Measurements from ENCODE around the gene ZNF480. TPM values are rescaled to one million over a fixed set of nuclear protein-coding genes. Genes with fewer than 3 reads are reported as not detected.

The ZNF480 gene
- total RNA-seq, 1 experiment from 2014 or later: 11.5 TPM

GRCh38 chr19:52345162-52345561, 48.2 kb downstream of the ZNF480 start (continued):
- TF ChIP-seq FOSL1 (IDR thresholded peaks at IDR 0.05; ENCODE audit: low read depth): no peak

GRCh38 chr19:52351512-52351911, 54.5 kb downstream of the ZNF480 start:
- Histone ChIP-seq H3K9me3 (ENCODE audit: control insufficient read depth in 1 of 2, insufficient read depth in 1 of 2, low read depth in 1 of 2, low read length in 2 of 2) (peaks cover 0 to 5% of the 10 kb centered on the region in 2 experiments; a peak in 2 of 4 replicates), H3K27ac (ENCODE audit: low read depth, low read length) (no peak overlapping the region), H3K36me3 (ENCODE audit: control insufficient read depth in 1 of 2, insufficient read depth in 2 of 2, low read length in 2 of 2) (no peaks in the 10 kb centered on the region), H3K4me3 (replicated peaks in 1 of 2; ENCODE audit: low read depth in 1 of 2, low read length in 2 of 2) (no peak overlapping the region), H3K9me2 (ENCODE audit: insufficient read depth) (no peaks in the 10 kb centered on the region), H3K27me3 (ENCODE audit: insufficient read depth, low read length) (no peaks in the 10 kb centered on the region), H2AFZ (ENCODE audit: low read depth, low read length, poor library complexity, severe bottlenecking) (no peak overlapping the region), H4K20me1 (ENCODE audit: insufficient read depth) (no peaks in the 10 kb centered on the region), H3K4me2 (ENCODE audit: low read length) (no peak overlapping the region), H3K9ac (ENCODE audit: low read length) (no peak overlapping the region), H3K79me2 (ENCODE audit: insufficient read depth, low read length) (no peaks in the 10 kb centered on the region), H3K4me1 (ENCODE audit: control insufficient read depth in 1 of 2, insufficient read depth in 2 of 2, low read length in 2 of 2) (no peaks in the 10 kb centered on the region)
- POLR2A ChIA-PET: no interaction called here
- ATAC-seq (no peak), DNase-seq (ENCODE audit: low read depth, low spot score) (no peak)
- RAD21 ChIA-PET (ENCODE audit: low non-redundant PET in 1 of 2, low total read pairs in 2 of 2, uncharacterized antibody in 2 of 2, unreplicated experiment in 2 of 2): no interaction called here
- BruUV-seq (replicated peaks): no TSS peak
- intact Hi-C loops (cut with micrococcal nuclease): no loop called here
- CTCF ChIA-PET: no interaction called here
- TF ChIP-seq, protein P1, sequence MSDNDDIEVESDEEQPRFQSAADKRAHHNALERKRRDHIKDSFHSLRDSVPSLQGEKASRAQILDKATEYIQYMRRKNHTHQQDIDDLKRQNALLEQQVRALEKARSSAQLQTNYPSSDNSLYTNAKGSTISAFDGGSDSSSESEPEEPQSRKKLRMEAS (IDR thresholded peaks at IDR 0.05): no peak
- peak in 2 of 3 experiments; percentile 23; a peak in 3 of 6 replicates for TF ChIP-seq CTCF (IDR thresholded peaks at IDR 0.05 in 2 of 3, conservative IDR thresholded peaks at IDR 0.05 in 1 of 3; ENCODE audit: borderline replicate concordance in 1 of 3, insufficient read depth in 1 of 3, low read depth in 2 of 3, low read length in 2 of 3)
- peak; percentile 20; the same call in 1 of the 2 replicates for TF ChIP-seq RAD21 (IDR thresholded peaks at IDR 0.05; ENCODE audit: low read depth)
- no peak for TF ChIP-seq SRF (IDR thresholded peaks at IDR 0.05; ENCODE audit: low read depth)
- TF ChIP-seq POLR2A (IDR thresholded peaks at IDR 0.05; ENCODE audit: borderline replicate concordance, extremely low read depth, insufficient read depth, insufficient read length): no peak

- CTCF ChIA-PET: no interaction called here
- no peak for ATAC-seq
- H3K27me3 ChIP-seq (ENCODE audit: insufficient read depth, low read length): no peaks in the 10 kb centered on the region
- H3K4me1 ChIP-seq (ENCODE audit: control insufficient read depth in 1 of 2, insufficient read depth in 2 of 2, low read length in 2 of 2): no peaks in the 10 kb centered on the region
- H3K9me3 ChIP-seq (ENCODE audit: control insufficient read depth in 1 of 2, insufficient read depth in 1 of 2, low read depth in 1 of 2, low read length in 2 of 2): peaks cover 16 to 19% of the 10 kb centered on the region in 2 experiments; a peak in 2 of 4 replicates
- RAD21 ChIA-PET (ENCODE audit: low non-redundant PET in 1 of 2, low total read pairs in 2 of 2, uncharacterized antibody in 2 of 2, unreplicated experiment in 2 of 2): no interaction called here
- no peaks in the 10 kb centered on the region for H3K79me2 ChIP-seq (ENCODE audit: insufficient read depth, low read length)
- POLR2A ChIA-PET: no interaction called here
- H4K20me1 ChIP-seq (ENCODE audit: insufficient read depth): no peaks in the 10 kb centered on the region
- H3K36me3 ChIP-seq (ENCODE audit: control insufficient read depth in 1 of 2, insufficient read depth in 2 of 2, low read length in 2 of 2): no peaks in the 10 kb centered on the region
- intact Hi-C loops (cut with micrococcal nuclease): no loop called here
- H3K4me2 ChIP-seq (ENCODE audit: low read length): no peak overlapping the region
- no peak overlapping the region for H3K9ac ChIP-seq (ENCODE audit: low read length)
- H2AFZ ChIP-seq (ENCODE audit: low read depth, low read length, poor library complexity, severe bottlenecking): no peak overlapping the region
- H3K9me2 ChIP-seq (ENCODE audit: insufficient read depth): no peaks in the 10 kb centered on the region
- DNase-seq (ENCODE audit: low read depth, low spot score): no peak
- TF ChIP-seq ZNF274 (IDR thresholded peaks at IDR 0.05; ENCODE audit: low read depth, low read length) (peak; percentile 59), POLR2AphosphoS5 (IDR thresholded peaks at IDR 0.05; ENCODE audit: low read depth, low read length) (no peak)
- H3K4me3 ChIP-seq (replicated peaks in 1 of 2; ENCODE audit: low read depth in 1 of 2, low read length in 2 of 2): no peak overlapping the region
- BruUV-seq (replicated peaks): no TSS peak
- H3K27ac ChIP-seq (ENCODE audit: low read depth, low read length): no peak overlapping the region
These were observed 69.5 kb downstream of the ZNF480 start for GRCh38 chr19:52366414-52366824.

Measured in HCT116 (cell line).